DMS 273 (cell line): Measurements from ENCODE around the gene MICAL1.

ENCODE experiments used
- DNase-seq: peaks from one replicate; lab custom pipeline; 2025; ENCODE audit not compliant: unreplicated experiment; lab: John Stamatoyannopoulos, UW

MICAL1 gene

GRCh38 chr6:109455437-109456110 lies at the start of gene MICAL1:
Gene MICAL1 (minus strand): TSS chr6:109455772. CDS start chr6:109454196, 1,576 bp downstream.
- peak; percentile 92 for DNase-seq

- peak; percentile 50 for DNase-seq
These were observed 48.0 kb upstream of the MICAL1 start for GRCh38 chr6:109503327-109504224.

GRCh38 chr6:109498936-109499335 lies 43.4 kb upstream of the MICAL1 start:
- no peak for DNase-seq

GRCh38 chr6:109498052-109498451 lies 42.5 kb upstream of the MICAL1 start:
- DNase-seq, result no peak

- no peak for DNase-seq
These were observed 40.6 kb upstream of the MICAL1 start for GRCh38 chr6:109496036-109496772.

GRCh38 chr6:109493865-109494264 lies 38.3 kb upstream of the MICAL1 start:
- DNase-seq, result no peak

- peak; percentile 28 for DNase-seq
These were observed 35.8 kb upstream of the MICAL1 start for GRCh38 chr6:109491207-109491938.

GRCh38 chr6:109490713-109491112 lies 35.1 kb upstream of the MICAL1 start:
- peak; percentile 6 for DNase-seq

GRCh38 chr6:109488001-109488400 lies 32.4 kb upstream of the MICAL1 start:
- DNase-seq, result no peak

- no peak for DNase-seq
These were observed 30.5 kb upstream of the MICAL1 start for GRCh38 chr6:109486068-109486467.

- peak; percentile 68 for DNase-seq
These were observed 29.8 kb upstream of the MICAL1 start for GRCh38 chr6:109485266-109485935.

GRCh38 chr6:109484122-109484521 lies 28.6 kb upstream of the MICAL1 start:
- peak; percentile 30 for DNase-seq

GRCh38 chr6:109483735-109484057 lies 28.1 kb upstream of the MICAL1 start:
- peak; percentile 39 for DNase-seq

GRCh38 chr6:109482905-109483734 lies 27.5 kb upstream of the MICAL1 start, which contains the start of gene ZBTB24:
Gene ZBTB24 (minus strand): TSS chr6:109483219. CDS start chr6:109482026, 1,193 bp downstream.
- peak; percentile 96 for DNase-seq

- no peak for DNase-seq
These were observed 25.5 kb upstream of the MICAL1 start for GRCh38 chr6:109480993-109481480.

GRCh38 chr6:109478841-109479624 lies 23.5 kb upstream of the MICAL1 start:
- DNase-seq, result no peak

GRCh38 chr6:109478222-109478805 lies 22.7 kb upstream of the MICAL1 start:
- no peak for DNase-seq

- no peak for DNase-seq
These were observed 22.2 kb upstream of the MICAL1 start for GRCh38 chr6:109477725-109478124.
